ENCODE results near the gene MAZ.

MAZ gene

DNA sequence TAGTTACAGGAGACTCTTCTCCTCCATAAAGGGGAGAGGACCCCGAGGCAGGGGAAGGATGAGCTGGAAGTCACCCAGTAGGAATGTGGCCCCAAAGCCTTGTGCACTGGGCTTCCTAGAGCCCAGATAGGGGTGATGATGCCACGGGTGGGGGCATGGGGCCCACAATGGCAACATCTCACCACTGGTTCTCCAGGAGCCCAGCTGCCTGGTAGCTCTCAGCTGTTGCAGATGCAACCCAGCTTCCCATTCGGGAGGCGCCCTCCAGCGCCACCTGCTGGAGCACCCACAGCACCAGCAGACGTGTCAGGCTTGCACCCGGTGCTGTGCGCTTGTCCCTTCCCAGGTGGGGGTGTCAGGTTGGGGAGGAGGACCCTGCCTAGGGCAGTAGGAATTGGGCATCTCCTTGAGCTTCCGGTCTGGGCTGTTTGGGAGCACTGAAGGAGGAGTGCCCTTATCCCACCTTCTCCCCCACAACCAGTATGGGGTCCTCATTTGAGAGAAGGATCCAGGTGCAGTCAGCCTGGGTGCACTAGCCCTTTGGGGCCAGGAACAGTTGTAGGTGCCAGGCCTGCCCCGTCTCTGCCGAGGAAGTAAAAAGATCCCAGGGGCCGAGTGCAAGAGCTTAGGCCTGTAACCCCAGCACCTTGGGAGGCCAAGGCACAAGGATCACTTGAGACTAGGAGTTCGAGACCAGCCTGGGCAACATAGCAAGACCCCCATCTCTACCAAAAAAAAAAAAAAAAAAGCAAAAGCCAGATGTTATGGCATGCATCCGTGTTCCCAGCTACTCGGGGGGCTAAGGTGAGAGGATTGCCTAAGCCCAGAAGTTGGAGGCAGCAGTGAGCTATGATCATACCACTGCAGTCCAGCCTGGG is 42.3 kb downstream of the MAZ start:
- peak; percentile 80 for FAIRE-seq

DNA sequence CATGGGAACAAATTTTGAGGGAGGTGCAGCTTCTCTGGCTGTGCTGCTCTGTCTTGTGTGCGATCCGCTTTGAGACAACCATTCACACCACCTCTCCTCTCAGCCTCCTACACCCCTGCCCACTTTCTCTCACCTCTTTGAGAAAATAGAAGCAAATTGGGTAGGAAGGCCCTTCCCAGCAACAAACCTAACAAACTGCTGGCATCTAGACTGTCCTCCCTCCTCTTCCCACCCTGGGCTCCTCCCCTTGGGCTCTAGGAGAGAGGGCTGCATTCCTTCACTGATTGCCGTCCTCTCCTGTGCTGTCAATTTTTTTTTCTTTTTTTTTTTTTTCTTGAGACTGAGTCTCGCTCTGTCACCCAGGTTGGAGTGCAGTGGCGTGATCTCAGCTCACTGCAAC is 43.2 kb downstream of the MAZ start:
- DNase-seq (ENCODE audit: insufficient read length, low spot score) (no peak), FAIRE-seq (no peak)

More for the DNA sequence above, 42.3 kb downstream of the MAZ start:
- peak; percentile 84 for DNase-seq (ENCODE audit: insufficient read length, low spot score)

DNA sequence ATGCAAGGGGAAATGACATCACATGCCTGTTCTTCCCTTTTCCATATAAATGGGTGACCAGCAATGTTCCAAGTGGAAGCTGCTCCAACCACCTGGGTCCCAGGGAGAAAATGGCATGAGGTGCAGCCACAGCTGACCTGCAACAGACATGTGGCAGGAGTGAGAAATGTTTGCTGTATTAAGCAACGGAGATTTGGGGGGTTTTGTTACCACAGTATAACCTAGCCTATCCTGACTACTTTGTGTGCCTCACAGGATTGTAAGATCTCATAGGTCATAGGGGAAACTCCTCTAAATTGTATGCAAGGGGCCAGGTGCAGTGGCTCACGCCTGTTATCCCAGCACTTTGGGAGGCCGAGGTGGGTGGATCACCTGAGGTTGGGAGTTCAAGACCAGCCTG is 44.7 kb downstream of the MAZ start:
- no peak for FAIRE-seq

DNA sequence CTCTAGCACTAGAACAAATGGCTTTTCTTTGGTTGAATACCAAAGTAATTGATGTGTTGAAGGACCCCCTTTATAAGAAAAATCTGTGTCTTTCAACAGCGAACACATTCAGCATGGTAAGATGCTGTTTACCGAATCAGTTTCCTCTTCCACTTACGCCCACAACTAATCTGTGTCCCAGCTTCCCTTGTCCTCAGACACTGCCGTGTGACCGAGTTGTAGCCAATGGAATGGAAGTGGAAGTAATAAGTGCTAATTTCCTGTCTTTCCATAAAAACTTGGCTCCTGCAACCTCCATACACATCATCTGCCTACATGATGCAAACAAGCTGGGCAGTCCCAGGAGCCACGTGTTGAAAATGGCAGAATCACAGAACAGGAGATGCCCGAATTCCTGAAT is 46.3 kb downstream of the MAZ start:
- FAIRE-seq (no peak), DNase-seq (ENCODE audit: insufficient read length, low spot score) (no peak)

More for the DNA sequence above, 44.7 kb downstream of the MAZ start:
- DNase-seq (ENCODE audit: insufficient read length, low spot score), result no peak

DNA sequence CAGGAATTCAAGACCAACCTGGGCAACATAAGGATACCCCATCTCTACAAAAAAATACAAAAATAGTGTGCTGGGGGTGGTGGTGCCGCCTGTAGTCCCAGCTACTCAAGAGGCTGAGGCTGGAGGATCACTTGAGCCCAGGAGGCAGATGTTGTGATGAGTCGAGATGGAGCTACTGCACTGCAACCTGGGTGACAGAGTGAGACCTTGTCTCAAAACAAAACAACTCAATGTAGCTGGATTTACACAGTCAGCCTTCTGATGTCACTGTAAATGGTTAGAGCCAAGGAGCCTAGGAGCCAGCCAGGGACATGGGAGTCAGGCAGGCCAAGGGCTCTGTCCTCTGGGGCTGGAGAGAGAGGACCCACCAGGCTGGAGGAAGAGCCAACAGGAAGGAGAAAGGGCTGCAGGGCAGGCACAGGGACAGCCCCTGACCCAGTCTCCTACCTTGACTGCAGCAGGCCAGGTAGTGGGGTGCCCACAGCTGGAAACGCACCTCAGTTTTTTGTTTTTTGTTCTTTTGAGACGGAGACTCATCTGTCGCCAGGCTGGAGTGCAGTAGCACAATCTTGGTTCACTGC is 48.3 kb downstream of the MAZ start:
- DNase-seq (ENCODE audit: insufficient read length, low spot score) (no peak), FAIRE-seq (no peak)

DNA sequence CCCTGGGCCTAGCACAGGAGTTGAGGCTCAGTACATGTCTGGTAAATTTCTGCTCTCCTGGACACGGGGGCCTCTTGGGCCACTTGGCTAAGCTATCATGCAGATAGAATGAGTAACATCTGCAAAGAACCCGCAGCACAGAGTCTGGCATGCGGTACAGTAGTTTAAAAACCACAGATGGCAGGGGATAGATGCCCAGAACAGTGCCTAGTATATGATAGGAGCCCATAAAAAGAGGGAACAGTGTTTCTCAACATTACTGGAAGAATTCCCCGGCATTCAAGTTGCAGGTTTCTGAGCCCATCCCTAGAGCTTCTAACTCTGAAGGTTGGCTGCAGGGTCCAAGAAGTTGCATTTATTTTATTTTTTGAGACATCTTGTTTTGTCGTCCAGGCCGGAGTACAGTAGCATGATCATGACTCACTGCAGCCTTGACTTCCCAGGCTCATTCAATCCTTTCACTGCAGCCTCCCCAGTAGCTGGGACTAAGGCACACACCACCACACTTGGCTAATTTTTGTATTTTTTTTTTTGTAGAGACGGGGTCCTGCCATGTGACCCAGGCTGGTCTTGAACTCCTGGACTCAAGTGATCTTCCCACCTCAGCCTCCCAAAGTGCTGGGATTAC is 50.9 kb downstream of the MAZ start:
- no peak for FAIRE-seq
- no peak for DNase-seq (ENCODE audit: insufficient read length, low spot score)

DNA sequence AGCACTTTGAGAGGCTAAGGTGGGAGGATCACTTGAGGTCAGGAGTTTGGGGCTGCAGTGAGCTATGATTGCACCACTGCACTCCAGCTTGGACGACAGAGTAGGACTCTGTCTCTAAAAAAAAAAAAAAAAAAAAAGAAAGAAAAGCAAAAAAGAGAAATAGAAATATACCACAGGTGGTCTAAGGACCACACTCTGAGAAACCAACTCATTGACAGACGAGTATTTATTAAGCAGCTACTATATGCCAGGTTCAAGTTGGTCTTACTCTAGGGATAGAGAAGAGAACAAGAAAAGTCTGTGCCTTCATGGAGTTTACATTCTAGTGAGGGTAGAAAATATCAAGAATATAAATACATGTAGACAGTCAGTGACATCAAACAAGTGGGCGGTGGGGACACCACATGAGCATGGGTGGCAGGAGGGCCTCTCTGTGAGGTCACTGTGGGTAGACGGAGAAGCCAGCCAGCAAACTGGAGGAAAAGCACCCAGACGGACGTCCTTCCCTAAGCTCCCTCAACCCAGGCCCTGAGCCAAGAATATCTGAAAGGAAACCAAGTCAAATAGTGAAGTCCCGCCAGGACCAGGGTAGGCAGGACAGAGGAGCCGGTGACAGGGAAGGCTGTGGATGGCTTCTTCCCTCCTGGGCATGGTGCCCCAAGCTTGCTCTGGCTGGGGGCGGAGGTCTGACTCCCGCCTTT is 52.0 kb downstream of the MAZ start:
- FAIRE-seq (no peak), DNase-seq (ENCODE audit: insufficient read length, low spot score) (no peak)

DNA sequence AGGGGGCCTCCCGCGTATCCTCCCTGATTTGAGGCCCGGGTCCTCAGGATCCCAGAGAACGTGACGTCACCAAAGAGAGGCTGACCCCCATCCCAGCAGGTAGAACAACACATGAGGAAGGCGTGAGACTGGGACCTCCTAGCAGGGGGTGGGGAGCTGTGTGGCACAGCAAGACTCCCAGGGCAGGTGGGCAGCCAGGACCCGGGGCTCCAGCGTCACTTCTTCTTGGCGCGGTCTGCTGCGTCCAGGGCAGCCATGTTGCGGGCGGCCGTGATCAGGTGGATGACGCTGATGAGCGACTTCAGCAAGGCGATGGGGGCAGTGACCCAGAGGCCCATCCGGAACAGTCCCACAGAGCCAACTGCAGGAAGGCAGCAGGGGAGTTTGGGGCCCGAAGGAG is 52.6 kb downstream of the MAZ start:
- no peak for FAIRE-seq
- DNase-seq (ENCODE audit: insufficient read length, low spot score), result no peak

DNA sequence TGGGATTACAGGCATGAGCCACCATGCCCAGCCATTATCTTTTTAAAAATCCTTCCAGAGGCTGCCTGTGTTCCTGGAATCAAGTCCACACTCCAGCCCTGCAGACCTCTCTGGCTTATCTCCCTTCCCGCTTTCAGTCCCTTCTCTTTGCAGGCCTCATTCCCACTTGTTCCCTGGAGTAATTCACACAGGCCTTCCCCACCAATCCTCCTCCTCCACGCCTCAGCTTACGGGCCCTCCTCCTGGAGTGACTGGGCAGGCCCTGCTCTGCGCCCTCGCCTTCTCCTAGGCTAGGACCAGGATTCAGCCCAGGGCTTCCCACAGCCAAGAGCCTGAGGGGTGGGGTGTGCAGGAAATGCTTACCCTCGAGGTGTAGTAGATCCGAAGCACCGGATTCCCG is 53.9 kb downstream of the MAZ start:
- no peak for FAIRE-seq

More for the DNA sequence above, 53.9 kb downstream of the MAZ start:
- no peak for DNase-seq (ENCODE audit: insufficient read length, low spot score)

All from GM19239 (cell line).